HepG2 (cell line): ENCODE data around the gene ZNF556. TPM values are rescaled to one million over a fixed set of nuclear protein-coding genes. Genes with fewer than 3 reads are reported as not detected.

Experiments used
- ATAC-seq: fragments of 200-7000 bp; cut with Tn5 transposase; 3 replicates; pipeline ENCODE4 v1.9.1; 2020; ENCODE audit warnings: mild to moderate bottlenecking, moderate library complexity
- BruUV-seq: library from RNA; stranded (reverse); fragments of 400-500 nt; replicated peaks from 2 replicates; lab custom pipeline; 2021; lab: Mats Ljungman, UMichigan
- CTCF ChIA-PET: fragments of 300-600 bp; formaldehyde crosslinking; extraction: SDS; loops from one replicate; lab custom pipeline; 2021; ENCODE audit warnings: low total read pairs, inconsistent platforms, low intra/inter-chr PET ratio; lab: Yijun Ruan, JAX
- POLR2A ChIA-PET: fragments of 350-600 bp; sonication (Branson Sonifier 250); formaldehyde crosslinking; loops from one replicate; lab custom pipeline; 2020; ENCODE audit warnings: antibody characterized with exemption, inconsistent platforms; lab: Yijun Ruan, JAX
- DNase-seq: peaks from one replicate; pipeline ENCODE4 v3.0.0-alpha.2; 2015; ENCODE audit warnings: low spot score
- FAIRE-seq: peaks from 3 replicates; lab custom pipeline; 2011; peaks lifted over from hg19 to GRCh38; lab: Jason Lieb, UNC
- H2AFZ ChIP-seq: one replicate; pipeline ENCODE4 v1.6.1; 2011; ENCODE audit warnings: low read length, inconsistent platforms
- H3K27ac ChIP-seq: fragments of 300-600 bp; 3 replicates; pipeline ENCODE4 v1.8.0; 2011; ENCODE audit warnings: mixed run types, mild to moderate bottlenecking, mixed read lengths, low read length, inconsistent platforms; ENCODE audit not compliant: insufficient read depth; ENCODE audit errors: extremely low read length
- H3K27me3 ChIP-seq, 2 experiments: fragments of 200-600 bp in 1 of 2; 2 replicates in 1 of 2; 3 replicates in 1 of 2; pipeline versions ENCODE4 v1.6.0 to v1.8.0; 2011; ENCODE audit warnings: low read length in 2 of 2, mild to moderate bottlenecking in 2 of 2, moderate library complexity in 2 of 2, inconsistent platforms in 1 of 2; ENCODE audit not compliant: insufficient read depth in 2 of 2, control insufficient read depth in 1 of 2
- H3K36me3 ChIP-seq, 2 experiments: fragments of 200-600 bp in 1 of 2; replicated peaks in 1 of 2; 2 replicates in 1 of 2; 3 replicates in 1 of 2; pipeline versions ENCODE4 v1.5.1 to v1.8.0; 2011; ENCODE audit warnings: low read length in 2 of 2, inconsistent platforms in 1 of 2; ENCODE audit not compliant: insufficient read depth in 2 of 2, control insufficient read depth in 1 of 2
- H3K4me1 ChIP-seq: 2 replicates; pipeline ENCODE4 v1.5.1; 2012; ENCODE audit warnings: low read length, inconsistent platforms; ENCODE audit not compliant: insufficient read depth
- H3K4me2 ChIP-seq: 2 replicates; pipeline ENCODE4 v1.6.0; 2011; ENCODE audit warnings: low read depth, low read length, inconsistent platforms
- H3K4me3 ChIP-seq, 3 experiments: fragments of 200-600 bp in 1 of 3; sonication (generic), shearing (Covaris generic) in 1 of 3; replicated peaks in 1 of 3; 2 replicates each; pipeline ENCODE4 v1.5.1; 2011 to 2016; ENCODE audit warnings: low read length in 3 of 3, inconsistent platforms in 2 of 3, low read depth in 2 of 3, mild to moderate bottlenecking in 2 of 3, control low read depth in 1 of 3, mixed read lengths in 1 of 3; ENCODE audit not compliant: insufficient read depth in 1 of 3
- H3K79me2 ChIP-seq: one replicate; pipeline ENCODE4 v1.6.1; 2011; ENCODE audit warnings: low read length, inconsistent platforms; ENCODE audit not compliant: insufficient read depth
- H3K9ac ChIP-seq: 2 replicates; pipeline ENCODE4 v1.6.0; 2011; ENCODE audit warnings: mild to moderate bottlenecking, low read depth, low read length, inconsistent platforms; ENCODE audit not compliant: insufficient read depth
- H3K9me3 ChIP-seq: 2 replicates; pipeline ENCODE4 v1.5.1; 2012; ENCODE audit warnings: mild to moderate bottlenecking, low read length
- H4K20me1 ChIP-seq: 2 replicates; pipeline ENCODE4 v1.6.0; 2011; ENCODE audit warnings: inconsistent platforms, mild to moderate bottlenecking, low read length, moderate library complexity; ENCODE audit not compliant: insufficient read depth
- AGO2 ChIP-seq: fragments of 200-400 bp; formaldehyde crosslinking; optimal IDR thresholded peaks from 2 replicates; pipeline ENCODE3; 2017; ENCODE audit warnings: mild to moderate bottlenecking, low read depth, low read length, moderate library complexity
- ARNT2 ChIP-seq: sonication (generic); formaldehyde crosslinking; IDR thresholded peaks from 2 replicates; pipeline ENCODE4 v1.8.0; 2022; ENCODE audit warnings: mild to moderate bottlenecking, low read depth, missing genetic modification reagents, moderate library complexity
- CEBPB ChIP-seq: IDR thresholded peaks from 2 replicates; pipeline ENCODE4 v1.6.1; 2011; ENCODE audit warnings: low read depth, low read length, improper control_type of control experiment, borderline replicate concordance
- GATA4 ChIP-seq: sonication (generic); IDR thresholded peaks from 2 replicates; pipeline ENCODE4 v1.6.1; 2016; ENCODE audit warnings: antibody characterized with exemption, low read depth, borderline replicate concordance
- MLXIP ChIP-seq: sonication (generic); formaldehyde crosslinking; IDR thresholded peaks from 2 replicates; pipeline ENCODE4 v1.9.0; 2021; ENCODE audit warnings: missing genetic modification reagents, borderline replicate concordance
- NCOA2 ChIP-seq: sonication (generic); formaldehyde crosslinking; IDR thresholded peaks from 2 replicates; pipeline ENCODE4 v1.8.0; 2022; ENCODE audit warnings: inconsistent platforms
- PLRG1 ChIP-seq: fragments of 450-650 bp; conservative IDR thresholded peaks from 2 replicates; pipeline ENCODE4 v1.6.1; 2016
- PRPF4 ChIP-seq: fragments of 200-400 bp; formaldehyde crosslinking; IDR thresholded peaks from 2 replicates; pipeline ENCODE4 v1.6.1; 2016; ENCODE audit warnings: low read length, low read depth; ENCODE audit not compliant: poor library complexity, severe bottlenecking
- SOX6 ChIP-seq, 2 experiments: fragments of 450-650 bp in 1 of 2; sonication (generic) in 1 of 2; formaldehyde crosslinking in 1 of 2; IDR thresholded peaks; 2 replicates each; pipeline versions ENCODE4 v1.4.0 to v1.6.1; 2017 to 2020; ENCODE audit warnings: antibody characterized with exemption in 1 of 2, mild to moderate bottlenecking in 1 of 2, missing genetic modification reagents in 1 of 2
- SP5 ChIP-seq: IDR thresholded peaks from 2 replicates; pipeline ENCODE4 v1.6.1; 2016; ENCODE audit warnings: low read depth, borderline replicate concordance
- STAT5B ChIP-seq: sonication (generic); formaldehyde crosslinking; IDR thresholded peaks from 2 replicates; pipeline ENCODE4 v1.4.0; 2020; ENCODE audit warnings: missing genetic modification reagents
- U2AF1 ChIP-seq: fragments of 200-400 bp; formaldehyde crosslinking; optimal IDR thresholded peaks from 2 replicates; pipeline ENCODE3; 2017; ENCODE audit warnings: mild to moderate bottlenecking, low read depth, low read length
- ZNF558 ChIP-seq: sonication (generic); formaldehyde crosslinking; IDR thresholded peaks from 2 replicates; pipeline ENCODE4 v1.9.0; 2022; ENCODE audit warnings: mild to moderate bottlenecking, missing genetic modification reagents, borderline replicate concordance
- ZNF564 ChIP-seq: sonication (generic); formaldehyde crosslinking; IDR thresholded peaks from 2 replicates; pipeline ENCODE4 v1.8.1; 2023; ENCODE audit warnings: mild to moderate bottlenecking, missing genetic modification reagents
- ZSCAN12 ChIP-seq: sonication (generic); formaldehyde crosslinking; IDR thresholded peaks from 2 replicates; pipeline ENCODE4 v1.9.0; 2021; ENCODE audit warnings: mild to moderate bottlenecking, missing genetic modification reagents
- WGBS: methylation state at CpG from one replicate; pipeline ENCODE4 v1.1.6; 2017; ENCODE audit warnings: low lambda C conversion rate; 5-methylcytosine and 5-hydroxymethylcytosine counted together
- in situ Hi-C: cut with HindIII; loops from 2 replicates; pipeline ENCODE4 v1.10.0; 2017; ENCODE audit warnings: low pct_unique_long_range_greater_than_20kb; ENCODE audit not compliant: extremely low pct_ligation_motif_present
- intact Hi-C: fragments of 100-400 bp; cut with micrococcal nuclease; formaldehyde crosslinking; loops from one replicate; pipeline ENCODE4 v1.10.0; 2022; ENCODE audit not compliant: unreplicated experiment
- polyA plus RNA-seq, 8 experiments: library from polyadenylated mRNA; depleted of rRNA in 3 of 8; stranded (reverse) in 7 of 8; unstranded in 1 of 8; fragments of >200 nt; fragmentation: Illumina TruSeq in 4 of 8; extraction: Trizol in 4 of 8; gene quantifications; 2 replicates each; pipeline versions ENCODE4 v1.2.1 to v1.2.3, GENCODE V29; 2011 to 2016; ENCODE audit warnings: low read depth in 4 of 8, missing spikeins in 1 of 8, mixed read lengths in 1 of 8; ENCODE audit not compliant: insufficient read depth in 1 of 8
- total RNA-seq, 5 experiments: library from RNA; depleted of rRNA; stranded (reverse); fragments of >200 nt; fragmentation: Illumina TruSeq; extraction: Trizol; gene quantifications; 2 replicates each; pipeline ENCODE4 v1.2.3, GENCODE V29; 2016; ENCODE audit warnings: low read depth in 1 of 5
- TF ChIP-seq, protein P1 (sequence below): sonication (generic); formaldehyde crosslinking; IDR thresholded peaks from 2 replicates; pipeline ENCODE4 v1.5.0; 2020; ENCODE audit warnings: missing genetic modification reagents, mild to moderate bottlenecking, borderline replicate concordance

ZNF556 gene
- total and polyA plus RNA-seq, 2 of the 13 experiments (the other 11 are each of a cell fraction or from before 2014, with no cell fraction given): 4.2 to 28.6 TPM

DNA sequence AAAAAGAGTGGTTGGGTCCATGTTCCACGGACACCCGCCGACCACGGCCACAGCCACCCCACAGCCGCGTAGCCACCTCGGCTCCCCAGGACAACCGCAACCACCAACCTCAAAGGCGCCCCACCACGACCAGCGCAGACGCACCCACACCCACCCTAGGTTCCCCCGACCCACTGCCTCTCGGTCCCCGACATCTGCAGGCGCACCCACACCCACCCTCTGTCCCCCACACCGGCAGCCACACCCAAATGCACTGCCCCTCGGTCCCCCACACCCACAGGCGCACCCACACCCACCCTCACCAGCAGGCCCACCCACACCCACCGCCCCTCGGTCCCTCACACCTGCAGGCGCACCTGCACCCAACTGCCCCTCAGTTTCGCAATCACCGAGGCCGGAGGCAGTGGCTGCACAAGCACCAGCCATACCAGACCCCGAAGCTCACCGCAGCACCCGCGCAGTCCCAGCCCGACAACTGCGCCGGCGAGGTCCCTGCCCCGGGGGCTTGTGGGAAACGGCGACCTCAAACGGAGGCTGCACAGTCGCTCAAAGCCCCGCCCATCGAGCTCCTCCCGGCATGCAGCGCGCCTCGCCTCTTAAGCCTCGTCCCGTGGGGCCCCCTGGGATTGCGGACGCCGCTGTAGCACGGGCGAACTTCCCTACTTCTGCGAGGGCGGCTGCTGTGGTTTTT lies 59.4 kb downstream of the ZNF556 start:
- Histone ChIP-seq H3K9ac (no peak overlapping the region), H4K20me1 (no peaks in the 10 kb centered on the region), H3K4me2 (no peak overlapping the region), H3K9me3 (no peaks in the 10 kb centered on the region), H3K4me1 (peaks cover 12% of the 10 kb centered on the region), H3K36me3 (peaks cover 0 to 3% of the 10 kb centered on the region in 2 experiments; a peak in 1 of 5 replicates), H2AFZ (no peak overlapping the region), H3K4me3 (no peak overlapping the region), H3K79me2 (no peaks in the 10 kb centered on the region), H3K27ac (no peak overlapping the region), H3K27me3 (no peaks in the 10 kb centered on the region)
- DNase-seq: no peak
- no peak for FAIRE-seq
- in situ Hi-C loops (no loop called here), intact Hi-C loops (no loop called here)
- 96% methylated on average over 32 of the region's 53 CpGs for WGBS
- TF ChIP-seq CEBPB (peak; percentile 70; the same call in 1 of the 2 replicates), PLRG1 (no peak), AGO2 (peak; percentile 83)
- CTCF ChIA-PET: no interaction called here
- no TSS peak for BruUV-seq
- POLR2A ChIA-PET: no interaction called here
- no peak for ATAC-seq

DNA sequence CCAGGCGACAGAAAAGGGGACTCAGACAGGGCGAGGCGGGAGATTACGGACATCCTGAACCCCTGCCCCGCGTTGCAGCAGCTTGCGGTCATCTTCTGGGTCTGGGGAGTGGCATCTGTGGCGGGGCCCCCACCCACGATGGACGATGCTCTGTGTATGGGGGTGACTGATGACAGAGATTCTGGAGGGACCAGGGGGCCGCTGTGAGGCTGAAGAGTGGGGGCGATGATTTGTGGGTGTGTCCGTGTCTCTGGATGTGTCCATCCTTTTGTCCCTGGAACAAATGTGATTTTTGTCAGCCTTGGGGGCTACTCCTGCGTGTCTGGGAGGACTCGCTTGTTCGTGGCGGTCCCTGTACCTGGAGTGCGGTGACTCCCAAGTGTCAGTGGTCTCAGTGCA lies 59.9 kb downstream of the ZNF556 start:
- ChIA-PET CTCF (no interaction called here), POLR2A (no interaction called here)
- Histone ChIP-seq H3K27ac (no peak overlapping the region), H4K20me1 (no peaks in the 10 kb centered on the region), H2AFZ (no peak overlapping the region), H3K36me3 (peaks cover 0 to 3% of the 10 kb centered on the region in 2 experiments; a peak in 1 of 5 replicates), H3K4me1 (peaks cover 12% of the 10 kb centered on the region), H3K79me2 (no peaks in the 10 kb centered on the region), H3K9ac (no peak overlapping the region), H3K4me3 (no peak overlapping the region), H3K4me2 (no peak overlapping the region), H3K27me3 (no peaks in the 10 kb centered on the region), H3K9me3 (no peaks in the 10 kb centered on the region)
- WGBS: 96% methylated on average over 18 of the region's 18 CpGs
- in situ Hi-C loops (no loop called here), intact Hi-C loops (no loop called here)
- FAIRE-seq: no peak
- no peak for DNase-seq
- BruUV-seq: no TSS peak
- no peak for ATAC-seq
- no peak for TF ChIP-seq SOX6 (IDR thresholded peaks at IDR 0.05)
- TF ChIP-seq SOX6 (CRISPR knock-in tag; IDR thresholded peaks at IDR 0.05): no peak
- no peak for TF ChIP-seq STAT5B
- TF ChIP-seq ZNF564: no peak
- no peak for TF ChIP-seq PRPF4
- no peak for TF ChIP-seq ZNF558 (CRISPR knock-in tag)
- TF ChIP-seq SP5: no peak
- no peak for TF ChIP-seq U2AF1
- TF ChIP-seq ARNT2 (CRISPR knock-in tag): no peak
- TF ChIP-seq ZSCAN12: no peak
- no peak for TF ChIP-seq NCOA2 (CRISPR knock-in tag)
- no peak for TF ChIP-seq GATA4
- TF ChIP-seq, protein P1, sequence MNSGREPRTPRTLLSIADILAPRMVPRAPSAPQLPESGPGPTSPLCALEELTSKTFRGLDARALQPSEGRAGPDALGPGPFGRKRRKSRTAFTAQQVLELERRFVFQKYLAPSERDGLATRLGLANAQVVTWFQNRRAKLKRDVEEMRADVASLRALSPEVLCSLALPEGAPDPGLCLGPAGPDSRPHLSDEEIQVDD (CRISPR knock-in tag): no peak
- TF ChIP-seq MLXIP (CRISPR knock-in tag): no peak
